GM21529 (cell line): ENCODE measurements around the gene STXBP4.
A peak's percentile ranks its signal among the peaks of the same experiment; 100 is the strongest.

Source experiments
- ATAC-seq: cut with Tn5 transposase; IDR thresholded peaks from one replicate; pipeline ENCODE4 v1.9.1; 2021; ENCODE audit not compliant: unreplicated experiment

Gene STXBP4

DNA sequence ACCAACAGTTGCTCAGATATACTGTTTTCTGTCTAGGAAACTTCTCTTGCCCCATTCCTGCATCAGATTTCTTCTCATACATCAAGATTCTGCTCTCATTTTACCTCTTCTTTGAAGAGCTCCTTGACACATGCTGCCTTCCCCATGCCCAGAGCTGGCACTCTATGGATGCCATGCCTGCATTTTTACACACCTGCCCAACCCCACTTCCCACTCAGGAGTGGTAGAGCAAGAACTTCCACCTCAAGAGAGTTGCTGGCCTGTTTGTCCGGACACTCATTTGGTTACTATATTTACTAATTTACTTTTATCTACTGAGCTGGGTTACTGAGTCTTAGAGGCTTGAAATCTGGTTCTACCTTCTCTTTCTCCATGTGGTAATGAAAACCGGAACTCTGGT is 197.9 kb downstream of the STXBP4 start:
- no peak for ATAC-seq

DNA sequence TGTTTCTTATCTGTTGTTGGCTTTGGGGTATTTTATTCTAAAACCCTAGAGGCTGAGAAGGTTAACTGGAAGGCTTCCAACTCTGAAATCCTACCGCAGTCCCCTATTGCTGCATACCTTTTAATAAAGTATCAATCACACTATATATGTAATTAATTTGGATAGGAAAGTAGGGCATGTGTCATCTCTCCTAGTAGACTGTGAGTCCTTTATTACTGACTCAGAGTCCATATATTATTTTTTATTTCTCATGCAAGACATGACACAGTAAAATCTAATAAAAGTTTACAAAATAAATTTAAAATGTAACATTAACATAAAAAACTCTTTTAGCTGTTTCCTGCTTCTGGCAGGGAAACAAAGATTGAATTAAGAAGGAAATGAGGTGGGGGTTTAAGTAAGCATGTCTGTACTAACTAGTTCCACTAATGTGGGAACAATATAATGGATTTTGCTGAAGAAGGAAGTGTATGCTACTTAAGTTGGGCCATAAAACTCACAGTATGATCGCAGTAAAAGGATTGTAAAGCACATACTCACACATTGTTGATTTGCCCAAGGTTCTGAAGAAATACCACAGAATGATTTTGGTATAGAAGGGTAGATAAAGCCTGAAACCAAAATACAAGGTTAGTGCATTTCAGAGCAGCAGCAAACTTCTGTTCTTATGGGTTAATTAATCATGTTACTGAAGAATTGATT is 198.6 kb downstream of the STXBP4 start:
- ATAC-seq = no peak

DNA sequence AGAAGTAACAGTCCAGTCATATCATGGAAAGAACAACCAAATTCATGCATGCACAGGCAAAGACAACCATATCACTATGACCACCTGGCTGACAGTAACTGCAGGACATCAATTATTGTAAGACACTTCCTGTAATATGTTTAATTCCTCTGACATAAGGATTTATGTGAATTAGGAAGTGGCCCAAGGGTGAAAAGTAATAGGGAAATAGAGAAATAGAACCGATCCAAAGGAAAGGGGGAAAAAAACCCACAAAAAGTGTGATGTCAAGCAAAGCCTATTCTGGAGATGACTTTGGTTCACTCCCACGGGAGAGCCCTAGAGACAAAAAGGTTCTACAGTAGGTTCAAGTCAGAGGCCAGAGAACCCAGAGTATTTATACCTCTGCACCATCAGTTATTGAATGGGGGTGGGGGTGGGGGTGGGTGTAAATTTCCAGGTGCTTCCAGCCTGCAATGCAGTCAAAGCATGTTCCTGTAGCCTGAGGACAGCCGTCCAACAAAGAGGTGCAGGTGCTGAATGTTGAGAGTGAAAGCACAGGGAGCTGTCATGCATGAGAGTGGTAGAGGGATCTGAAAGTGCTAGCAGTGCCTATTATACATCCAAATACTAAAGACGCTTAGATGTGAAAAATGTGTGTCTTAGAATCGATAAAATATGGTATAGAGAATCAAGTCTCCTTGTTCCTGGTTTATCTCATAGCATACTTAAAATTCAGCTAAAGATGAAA is 200.6 kb downstream of the STXBP4 start:
- ATAC-seq = peak; percentile 93

DNA sequence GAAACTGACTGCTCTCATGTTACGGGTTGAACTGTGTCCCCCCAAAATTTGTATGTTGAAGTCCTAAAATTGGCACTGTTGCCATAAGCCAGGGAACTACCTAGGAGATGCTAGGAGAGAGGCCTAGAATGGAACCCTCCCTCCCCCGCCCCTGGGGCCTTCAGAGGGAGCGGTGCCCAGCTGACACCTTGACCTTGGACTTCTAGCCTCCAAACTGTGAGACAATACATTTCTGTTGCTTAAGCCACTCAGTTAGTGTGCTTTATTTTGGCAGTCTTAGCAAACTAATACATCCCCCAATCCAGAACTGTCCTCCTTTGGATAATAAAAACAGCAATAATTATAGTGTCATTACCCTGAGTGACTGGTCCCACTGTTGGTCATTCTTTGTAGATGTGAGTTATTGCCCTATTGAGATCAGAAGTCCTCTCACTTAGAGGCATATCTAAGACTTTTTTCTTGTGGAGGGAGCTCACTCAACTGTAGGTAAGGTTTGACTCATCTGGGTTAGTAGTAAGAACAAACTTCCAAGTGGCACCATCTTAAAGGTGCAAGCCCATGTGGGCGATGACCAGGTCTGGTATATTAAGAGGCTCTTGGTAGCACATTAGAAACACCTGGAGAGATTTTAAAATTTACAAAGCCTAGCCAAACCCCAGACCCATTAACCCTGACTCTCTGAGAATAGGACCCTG is 203.2 kb downstream of the STXBP4 start:
- no peak for ATAC-seq

DNA sequence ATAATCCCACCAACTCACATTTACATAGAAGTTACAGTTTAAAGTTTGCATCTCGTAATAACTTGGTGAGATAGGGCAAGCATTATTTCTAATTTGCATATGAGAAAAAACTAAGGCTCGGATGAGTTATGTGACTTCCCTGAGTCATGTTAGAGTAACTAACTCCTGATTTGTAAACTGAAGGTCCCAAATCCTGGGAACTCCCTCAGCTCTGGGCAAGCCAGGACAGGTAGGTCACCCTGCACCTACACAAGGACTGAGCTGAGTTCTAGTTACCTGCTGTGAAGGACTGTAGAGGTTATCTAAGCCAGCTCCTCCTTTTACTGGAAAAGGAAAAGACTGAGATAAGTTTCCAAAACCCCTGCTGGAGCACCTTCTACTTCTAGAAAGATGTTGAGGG is 204.0 kb downstream of the STXBP4 start:
- no peak for ATAC-seq

DNA sequence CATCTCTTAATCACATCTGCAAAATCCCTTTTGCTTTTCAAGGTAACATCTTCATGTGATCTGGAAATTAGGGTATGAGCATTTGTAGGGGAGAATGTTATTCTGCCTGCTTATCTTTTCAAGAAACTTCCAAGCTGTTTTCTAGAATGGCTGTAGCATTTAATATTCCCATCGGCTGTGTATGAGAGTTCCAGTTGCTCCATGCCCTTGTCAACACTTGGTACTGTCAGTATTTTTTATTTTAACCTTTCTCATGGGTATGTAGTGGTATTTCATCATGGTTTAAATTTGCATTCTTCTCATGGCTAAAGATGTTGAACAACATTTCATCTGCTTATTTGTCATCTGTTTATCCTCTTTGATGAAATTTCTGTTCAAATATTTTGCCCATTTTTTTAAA is 205.6 kb downstream of the STXBP4 start:
- no peak for ATAC-seq

DNA sequence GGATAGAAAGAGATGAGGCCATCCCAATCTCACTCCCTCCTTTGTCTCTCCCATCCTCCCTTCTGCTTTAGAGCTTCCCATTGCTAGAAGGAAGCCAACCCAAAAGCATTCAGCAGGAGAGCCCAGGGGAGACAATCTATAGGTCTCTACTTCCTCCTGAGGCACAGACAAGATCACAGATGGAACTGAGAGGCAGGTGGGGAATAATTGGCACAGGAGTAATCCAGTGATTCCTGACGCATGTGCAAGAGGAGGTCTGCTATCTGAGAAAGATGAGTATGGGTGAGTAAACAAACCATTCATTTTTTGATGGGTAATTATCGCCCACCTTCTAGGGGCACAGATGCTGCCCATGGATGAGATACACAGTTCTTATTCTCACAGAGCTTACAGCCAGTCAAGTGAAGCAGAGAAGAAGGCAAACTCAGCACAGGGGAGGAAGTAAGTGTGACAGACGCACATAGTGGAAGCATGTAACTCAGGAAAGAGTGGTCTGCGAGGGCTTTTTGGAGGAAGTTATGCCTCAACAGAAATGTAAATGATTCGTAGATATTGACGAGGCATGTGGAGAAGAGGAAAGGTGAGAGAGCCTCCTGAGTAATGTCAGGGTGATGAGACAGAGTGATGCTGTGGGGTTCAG is 207.3 kb downstream of the STXBP4 start:
- no peak for ATAC-seq

DNA sequence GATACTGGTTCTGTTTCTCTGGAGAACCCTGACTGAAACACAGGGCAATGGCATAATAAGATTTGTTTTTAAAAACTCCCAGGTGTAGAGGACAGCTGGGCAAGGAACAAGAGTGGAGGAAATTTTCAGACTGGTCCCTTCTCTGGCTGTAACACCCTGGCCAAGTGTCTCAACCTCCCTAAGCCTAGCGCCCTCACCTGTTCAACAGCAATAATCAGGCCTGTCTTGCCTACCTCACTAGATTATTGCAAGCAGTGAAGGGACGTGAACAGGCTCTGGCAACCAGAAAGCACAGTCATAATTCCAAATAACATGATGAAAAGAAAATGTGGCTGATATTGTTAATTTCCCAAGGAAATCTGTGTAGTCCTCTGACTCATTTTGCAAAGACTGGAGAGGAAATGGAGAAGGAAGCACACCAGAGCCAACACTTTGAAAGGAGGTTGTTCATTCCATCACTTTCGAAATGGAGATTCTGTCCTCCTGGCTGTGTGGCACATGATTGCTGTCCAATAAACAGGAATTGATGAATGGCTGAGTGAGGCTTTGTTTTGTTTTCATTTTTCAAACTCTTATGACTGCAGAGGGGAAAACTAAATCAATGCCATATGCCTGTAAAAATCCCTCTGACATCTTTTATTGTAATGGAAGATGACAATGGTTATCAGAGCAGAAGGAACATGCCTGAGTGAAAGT is 208.7 kb downstream of the STXBP4 start:
- no peak for ATAC-seq

DNA sequence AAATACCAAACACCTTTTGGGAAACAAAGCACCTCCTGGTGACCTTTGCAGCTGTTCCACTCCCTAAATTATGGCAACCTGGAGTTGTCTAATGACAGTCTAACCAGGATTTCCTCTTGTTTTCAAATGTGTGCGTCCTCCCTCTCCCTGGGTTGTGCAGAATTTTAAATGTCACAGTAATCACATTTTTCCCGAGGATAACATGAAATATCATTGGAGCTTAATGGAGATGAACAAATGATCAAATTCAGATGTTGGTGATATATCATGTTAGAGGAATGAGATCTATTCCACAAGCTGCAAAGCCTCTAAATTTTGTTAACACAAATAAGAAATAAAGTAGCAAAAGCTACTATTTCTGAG is 209.3 kb downstream of the STXBP4 start:
- no peak for ATAC-seq

DNA sequence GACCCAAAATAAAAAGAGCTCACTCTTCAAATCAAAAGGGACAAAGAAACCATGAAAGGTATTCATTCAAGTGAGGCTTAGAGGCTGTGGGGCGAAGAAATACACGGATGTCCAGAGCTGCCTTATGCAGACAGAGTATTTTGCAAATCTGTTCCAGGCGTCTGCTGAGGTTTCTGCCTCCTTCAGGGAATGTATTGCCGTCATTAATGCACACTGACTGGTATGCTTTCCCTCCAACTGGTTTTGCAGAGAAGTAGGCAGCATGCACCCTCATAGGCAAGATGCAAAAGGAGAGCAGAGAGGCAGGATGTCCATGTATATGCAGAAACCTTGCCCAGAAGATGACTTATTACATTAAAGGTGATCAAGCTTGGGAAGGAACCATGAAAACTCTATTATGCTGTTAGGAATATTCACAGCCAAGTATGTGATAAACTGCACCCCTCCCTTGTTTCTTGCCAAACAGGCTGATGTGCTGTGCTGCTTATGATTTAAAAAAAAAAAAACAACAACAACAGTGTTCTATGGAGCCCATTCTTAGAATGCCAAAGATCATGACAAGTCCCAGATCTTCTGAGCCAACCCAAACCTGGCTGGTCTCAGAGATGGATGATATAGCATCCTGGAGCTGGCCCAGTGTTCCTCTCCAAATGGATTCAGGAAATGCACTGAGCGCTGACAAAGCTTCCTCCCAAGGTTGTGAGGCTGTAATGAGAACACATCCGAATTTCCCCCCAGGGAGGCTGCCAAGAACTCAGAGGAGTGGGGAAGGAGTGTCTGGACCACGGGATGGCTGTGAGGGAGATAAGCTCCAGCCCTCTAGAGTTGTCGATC is 218.6 kb downstream of the STXBP4 start:
- no peak for ATAC-seq

DNA sequence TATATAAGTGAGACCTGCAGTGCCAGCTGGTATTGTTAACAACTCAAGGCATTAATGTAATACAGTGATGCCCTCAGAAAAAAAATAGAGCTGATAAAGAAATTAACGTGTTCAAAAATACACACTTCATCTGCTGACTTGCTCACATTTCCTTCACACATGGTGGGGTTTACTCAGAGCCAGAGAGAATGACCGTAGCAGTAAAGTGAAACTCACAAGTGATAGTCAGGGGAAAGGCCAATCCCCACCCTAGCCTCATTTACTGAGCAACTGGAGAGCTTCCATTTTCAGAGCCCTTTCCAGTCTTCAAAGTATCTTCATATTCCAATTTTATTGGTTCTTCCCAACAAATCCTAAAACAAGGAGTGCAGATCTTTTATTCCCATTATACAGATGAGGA is 222.2 kb downstream of the STXBP4 start:
- no peak for ATAC-seq

DNA sequence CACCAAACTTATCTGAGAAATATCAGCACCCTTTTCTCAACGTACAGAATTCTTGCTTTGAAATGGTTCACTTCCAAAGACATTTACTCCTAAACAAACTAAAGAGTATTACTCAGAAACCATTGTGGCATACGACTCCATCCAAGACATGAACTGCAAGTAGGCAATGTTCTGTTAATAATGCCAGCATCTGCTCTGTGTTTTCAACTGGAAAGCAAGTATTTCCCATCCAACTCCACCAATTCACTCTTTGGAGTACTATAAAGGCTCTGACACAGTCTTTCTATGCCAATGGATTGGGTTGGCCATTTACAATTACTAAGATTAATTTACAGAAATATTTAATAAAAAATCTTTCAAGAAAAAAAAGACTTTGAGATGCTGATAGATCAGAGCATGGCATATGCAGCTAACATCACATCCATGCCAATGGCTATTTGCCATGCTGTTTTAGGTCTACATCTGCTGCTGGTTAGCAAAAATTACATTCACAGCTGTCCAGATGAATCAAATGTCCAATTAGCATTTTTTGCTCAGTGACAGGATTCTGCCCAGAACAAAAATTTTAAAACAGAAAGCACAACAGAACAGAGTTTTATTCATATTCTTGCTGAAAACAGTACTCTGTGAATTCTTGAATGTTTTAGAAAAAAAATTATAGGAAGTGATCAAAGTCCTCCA is 230.3 kb downstream of the STXBP4 start:
- no peak for ATAC-seq

DNA sequence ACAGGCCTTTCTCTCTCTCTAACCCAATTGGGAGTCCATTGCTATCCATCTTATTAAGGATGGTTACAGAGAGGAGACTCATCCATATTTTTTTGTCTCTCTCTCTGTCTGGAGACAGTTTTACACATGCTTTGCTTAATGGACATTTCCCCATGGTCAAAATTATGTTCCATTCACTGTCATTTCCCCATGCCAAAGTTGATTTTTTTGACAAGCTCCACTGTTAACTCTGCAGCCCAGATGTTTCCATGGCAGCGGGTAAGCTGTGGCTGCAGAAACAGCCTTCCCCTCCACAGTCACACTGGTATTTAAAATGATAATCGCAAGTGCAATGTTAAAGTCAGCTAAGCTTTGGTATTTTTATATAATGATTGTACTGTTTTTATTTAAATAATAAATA is 232.3 kb downstream of the STXBP4 start:
- ATAC-seq = no peak

DNA sequence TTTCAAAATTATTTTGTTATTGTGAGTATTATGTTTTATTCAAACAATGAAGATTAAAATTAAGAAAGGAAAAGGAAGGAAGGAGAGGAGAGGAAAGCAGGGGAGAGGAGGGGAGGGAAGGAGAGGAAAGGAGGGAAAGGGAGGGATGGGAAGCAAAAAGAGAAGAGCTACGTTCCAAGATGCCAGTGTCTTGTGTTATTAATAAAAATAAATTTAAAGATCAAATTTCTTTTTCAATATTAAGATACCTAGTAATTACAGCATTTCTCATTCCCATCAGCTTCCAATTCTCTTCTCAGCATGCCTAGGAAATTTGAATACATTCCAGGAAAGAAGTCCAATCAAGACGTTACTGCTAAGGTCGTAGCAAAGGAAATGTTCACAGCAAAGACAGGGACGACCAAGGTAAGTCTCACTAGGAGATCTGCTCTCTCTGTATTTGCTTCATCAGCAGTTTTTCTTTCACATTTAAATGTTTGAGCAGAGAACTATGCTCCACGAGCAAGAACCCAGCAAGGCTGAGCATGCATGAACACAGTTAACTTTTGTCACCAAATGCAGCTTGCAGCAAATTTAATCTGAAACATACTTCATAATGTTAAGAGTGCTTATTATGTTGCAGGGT is 232.9 kb downstream of the STXBP4 start:
- no peak for ATAC-seq

DNA sequence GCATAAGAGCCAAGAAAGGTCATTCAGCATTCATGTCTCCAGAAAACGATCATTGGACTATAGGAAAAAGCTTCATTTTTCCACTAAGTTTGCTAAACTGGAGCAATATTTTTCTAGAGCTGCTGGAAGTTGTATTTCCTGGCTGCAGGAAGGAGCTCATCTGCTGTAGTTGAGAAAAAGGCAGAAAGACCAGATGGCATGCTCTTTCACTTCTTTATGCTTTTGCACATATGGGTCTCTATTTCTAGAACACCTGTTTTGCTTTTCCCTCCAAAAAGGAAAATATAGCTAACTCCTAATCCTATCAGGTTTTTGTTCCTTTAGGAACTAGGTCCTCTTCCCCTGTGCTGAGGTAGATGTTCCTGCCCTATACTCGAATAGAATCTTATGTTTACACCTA is 234.3 kb downstream of the STXBP4 start:
- no peak for ATAC-seq

DNA sequence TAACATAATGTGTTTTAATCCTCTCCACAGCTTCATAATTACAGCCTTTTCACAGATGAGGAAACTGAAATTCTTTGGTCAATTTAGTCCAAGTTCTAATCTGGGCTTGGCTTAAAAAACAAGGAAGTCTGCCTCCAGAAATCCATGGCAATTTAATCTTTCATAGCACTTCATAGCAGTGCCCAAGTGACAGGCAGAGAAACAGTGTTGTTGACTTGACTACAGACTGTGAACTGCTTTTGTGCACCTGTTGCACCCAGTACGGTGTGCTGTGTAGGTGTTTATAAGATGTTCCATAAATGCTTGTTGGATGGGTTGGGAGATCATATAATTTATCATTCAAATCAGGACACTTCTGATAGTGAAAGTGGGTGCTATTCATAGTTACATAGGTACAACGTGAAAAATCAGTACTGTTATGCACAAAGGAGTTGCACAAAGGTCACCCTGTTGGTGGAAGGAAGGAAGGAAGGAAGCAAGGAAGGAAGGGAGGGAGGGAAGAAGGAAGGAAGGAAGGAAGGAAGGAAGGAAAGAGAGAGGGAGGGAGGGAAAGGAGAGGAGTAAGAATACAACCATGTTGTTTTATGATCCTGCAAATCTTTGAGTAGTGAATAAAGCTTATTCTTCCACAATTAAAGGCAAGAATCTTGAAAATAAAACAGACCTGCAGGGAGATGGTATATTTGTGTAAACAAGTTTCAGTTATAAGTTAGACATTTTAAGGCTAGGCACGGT is 239.7 kb downstream of the STXBP4 start:
- no peak for ATAC-seq

DNA sequence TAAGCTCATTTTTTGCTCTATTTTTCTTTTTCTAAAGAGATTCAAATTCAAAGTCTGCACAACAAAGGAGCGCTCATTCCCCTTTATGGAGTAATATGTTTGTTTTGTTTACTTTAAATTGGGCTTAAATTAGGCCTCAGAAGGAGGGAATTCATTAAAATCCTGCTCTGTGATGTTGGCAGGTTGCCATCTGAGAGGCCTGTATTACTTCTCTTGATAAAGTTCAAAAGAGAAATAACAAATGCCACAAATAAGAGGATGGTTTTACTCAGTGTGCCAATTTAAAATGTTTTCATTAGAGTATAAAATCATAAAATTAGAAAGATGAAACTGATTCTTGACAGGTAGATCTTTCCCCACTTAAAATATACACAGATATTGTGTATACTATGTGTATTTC is 241.7 kb downstream of the STXBP4 start:
- ATAC-seq = no peak

DNA sequence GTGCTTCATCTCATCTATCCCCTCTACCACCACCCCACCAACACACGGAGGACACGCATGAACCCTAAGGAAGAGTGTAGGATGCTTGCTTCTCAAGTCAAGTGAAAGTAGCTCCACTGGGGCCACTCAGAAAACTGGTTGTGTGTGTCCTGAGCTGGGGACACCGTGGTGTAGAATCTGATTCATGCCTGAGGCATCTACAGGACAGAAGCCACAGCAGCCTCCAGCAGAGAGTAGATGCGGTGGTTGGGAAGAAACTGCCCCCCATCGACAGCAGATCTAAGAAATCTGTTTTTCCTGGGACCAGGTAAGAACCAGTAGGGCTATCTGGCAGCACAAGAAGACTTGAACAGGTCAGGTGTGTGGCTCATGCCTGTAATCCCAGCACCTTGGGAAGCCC is 244.3 kb downstream of the STXBP4 start:
- ATAC-seq = no peak

DNA sequence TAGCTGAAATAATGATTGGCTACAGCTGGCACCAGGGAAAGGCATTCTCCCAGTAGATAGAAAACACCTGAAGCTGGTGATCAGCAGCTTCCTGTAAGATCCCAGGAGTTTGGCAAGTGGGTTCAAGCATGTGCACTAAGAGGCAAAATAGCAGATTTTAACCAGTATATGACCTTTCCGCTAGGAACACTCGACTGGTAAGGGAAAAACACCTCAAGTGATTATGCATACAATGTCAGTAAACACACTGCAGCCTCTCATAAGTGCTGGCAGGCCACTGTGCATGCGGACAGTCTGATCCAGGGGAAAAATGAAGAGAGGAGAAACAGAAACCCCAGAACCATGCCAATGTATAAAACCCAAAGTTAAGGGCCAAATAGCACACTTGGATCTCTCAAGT is 247.1 kb downstream of the STXBP4 start:
- no peak for ATAC-seq
